PC-9 (cell line): ENCODE data around the gene KRTAP4-9. TPM values are rescaled to one million over a fixed set of nuclear protein-coding genes. Genes with fewer than 3 reads are reported as not detected.
"Not testable (repeated sequence)": the region's sequence is repeated elsewhere in the genome, so short reads cannot be mapped to it uniquely, and the experiment has no call there.

Experiments used
- BruUV-seq: library from RNA; stranded (reverse); fragments of 400-500 nt; replicated peaks from 2 replicates; lab custom pipeline; 2021; lab: Mats Ljungman, UMichigan
- CTCF ChIA-PET: fragments of 300-600 bp; sonication (Branson Sonifier 250); formaldehyde crosslinking; loops from one replicate; lab custom pipeline; 2022; ENCODE audit warnings: antibody characterized with exemption; lab: Charles Lee
- POLR2A ChIA-PET: fragments of 300-600 bp; sonication (Branson Sonifier 250); formaldehyde crosslinking; loops from one replicate; lab custom pipeline; 2022; ENCODE audit warnings: antibody characterized with exemption; ENCODE audit not compliant: unreplicated experiment; lab: Charles Lee
- DNase-seq, 2 experiments: peaks; one replicate each; pipeline versions ENCODE4 v3.0.0 to v3.0.0-alpha.2; 2015 to 2022; ENCODE audit warnings: mixed read lengths in 1 of 2
- H2AFZ ChIP-seq: fragments of 200-600 bp; sonication (generic); 2 replicates; pipeline ENCODE4 v1.8.1; 2017; ENCODE audit warnings: antibody characterized with exemption
- H3F3A ChIP-seq: fragments of 200-600 bp; sonication (generic); 2 replicates; pipeline ENCODE4 v1.8.1; 2017; ENCODE audit warnings: antibody characterized with exemption, mild to moderate bottlenecking, low read depth; ENCODE audit not compliant: insufficient read depth
- H3K27ac ChIP-seq: fragments of 200-600 bp; sonication (generic); 2 replicates; pipeline ENCODE4 v1.6.1; 2016; ENCODE audit warnings: mixed run types
- H3K27me3 ChIP-seq: fragments of 200-600 bp; sonication (generic); 2 replicates; pipeline ENCODE4 v1.6.1; 2016; ENCODE audit warnings: low read depth, mixed run types; ENCODE audit not compliant: insufficient read depth
- H3K36me3 ChIP-seq: fragments of 200-600 bp; sonication (generic); 2 replicates; pipeline ENCODE4 v1.6.1; 2016; ENCODE audit warnings: low read depth, mixed run types
- H3K4me1 ChIP-seq: fragments of 200-600 bp; sonication (generic); replicated peaks from 2 replicates; pipeline ENCODE4 v1.6.1; 2016; ENCODE audit warnings: mixed run types; ENCODE audit not compliant: insufficient read depth
- H3K4me2 ChIP-seq: fragments of 200-600 bp; sonication (generic); 2 replicates; pipeline ENCODE4 v1.6.1; 2017; ENCODE audit warnings: mixed run types
- H3K4me3 ChIP-seq: fragments of 200-600 bp; sonication (generic); 2 replicates; pipeline ENCODE4 v1.6.1; 2016; ENCODE audit warnings: mixed run types
- H3K79me2 ChIP-seq: fragments of 200-600 bp; sonication (generic); 2 replicates; pipeline ENCODE4 v1.6.1; 2017; ENCODE audit warnings: low read depth, mixed run types
- H3K9me2 ChIP-seq: fragments of 200-600 bp; sonication (generic); 2 replicates; pipeline ENCODE4 v1.8.1; 2017; ENCODE audit warnings: mild to moderate bottlenecking; ENCODE audit not compliant: insufficient read depth
- H3K9me3 ChIP-seq: fragments of 200-600 bp; sonication (generic); 2 replicates; pipeline ENCODE4 v1.8.1; 2016; ENCODE audit warnings: low read depth; ENCODE audit not compliant: insufficient read depth
- H4K20me1 ChIP-seq: fragments of 200-600 bp; sonication (generic); 2 replicates; pipeline ENCODE4 v1.8.1; 2017; ENCODE audit not compliant: insufficient read depth
- EZH2 ChIP-seq: fragments of 200-600 bp; sonication (generic); IDR thresholded peaks from 2 replicates; pipeline ENCODE4 v1.8.0; 2017; ENCODE audit warnings: antibody characterized with exemption, low read depth
- intact Hi-C: fragments of 100-400 bp; cut with micrococcal nuclease; formaldehyde crosslinking; loops from one replicate; pipeline ENCODE4 v1.10.0; 2022; ENCODE audit not compliant: unreplicated experiment
- total RNA-seq: library from RNA; stranded (reverse); gene quantifications from 2 replicates; pipeline ENCODE4 v1.2.3, GENCODE V29; 2021
- TF ChIP-seq, protein P1 (sequence below): fragments of 200-600 bp; sonication (generic); conservative IDR thresholded peaks from 2 replicates; pipeline ENCODE4 v1.6.1; 2017; ENCODE audit warnings: mixed run types, antibody characterized with exemption, mild to moderate bottlenecking, moderate library complexity

KRTAP4-9 gene
- total RNA-seq, 1 experiment from 2014 or later, result not detected

DNA sequence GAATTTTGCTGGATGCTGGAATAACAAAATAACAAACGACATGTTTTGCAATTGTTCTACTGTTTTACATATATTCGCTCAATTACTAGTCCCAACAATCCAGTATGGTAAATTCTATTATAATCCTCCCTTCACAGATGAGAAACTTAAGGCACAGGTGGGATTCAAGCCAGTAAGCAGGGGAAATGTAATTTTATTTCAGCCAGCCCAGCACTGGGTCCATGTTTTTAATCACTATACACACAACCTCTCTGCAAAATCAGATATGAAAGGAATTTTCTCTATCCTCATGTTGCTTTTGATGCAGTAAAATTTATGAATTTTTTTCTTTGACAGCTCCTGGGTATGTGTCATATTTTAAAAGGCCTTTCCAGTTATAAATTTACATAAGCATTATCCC lies 40.1 kb downstream of the KRTAP4-9 start:
- no TSS peak for BruUV-seq
- peaks cover 13% of the 10 kb centered on the region for H3K4me1 ChIP-seq
- TF ChIP-seq, protein P1, sequence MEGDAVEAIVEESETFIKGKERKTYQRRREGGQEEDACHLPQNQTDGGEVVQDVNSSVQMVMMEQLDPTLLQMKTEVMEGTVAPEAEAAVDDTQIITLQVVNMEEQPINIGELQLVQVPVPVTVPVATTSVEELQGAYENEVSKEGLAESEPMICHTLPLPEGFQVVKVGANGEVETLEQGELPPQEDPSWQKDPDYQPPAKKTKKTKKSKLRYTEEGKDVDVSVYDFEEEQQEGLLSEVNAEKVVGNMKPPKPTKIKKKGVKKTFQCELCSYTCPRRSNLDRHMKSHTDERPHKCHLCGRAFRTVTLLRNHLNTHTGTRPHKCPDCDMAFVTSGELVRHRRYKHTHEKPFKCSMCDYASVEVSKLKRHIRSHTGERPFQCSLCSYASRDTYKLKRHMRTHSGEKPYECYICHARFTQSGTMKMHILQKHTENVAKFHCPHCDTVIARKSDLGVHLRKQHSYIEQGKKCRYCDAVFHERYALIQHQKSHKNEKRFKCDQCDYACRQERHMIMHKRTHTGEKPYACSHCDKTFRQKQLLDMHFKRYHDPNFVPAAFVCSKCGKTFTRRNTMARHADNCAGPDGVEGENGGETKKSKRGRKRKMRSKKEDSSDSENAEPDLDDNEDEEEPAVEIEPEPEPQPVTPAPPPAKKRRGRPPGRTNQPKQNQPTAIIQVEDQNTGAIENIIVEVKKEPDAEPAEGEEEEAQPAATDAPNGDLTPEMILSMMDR, result no peak
- no peak overlapping the region for H3K4me3 ChIP-seq
- peaks cover 13% of the 10 kb centered on the region; the same call in 1 of the 2 replicates for H3F3A ChIP-seq
- H3K4me2 ChIP-seq, result no peak overlapping the region
- H3K27me3 ChIP-seq, result no peaks in the 10 kb centered on the region
- H3K79me2 ChIP-seq, result no peaks in the 10 kb centered on the region
- H4K20me1 ChIP-seq, result no peaks in the 10 kb centered on the region
- CTCF ChIA-PET, result no interaction called here
- H2AFZ ChIP-seq, result no peak overlapping the region
- intact Hi-C loops, result no loop called here
- POLR2A ChIA-PET, result no interaction called here
- H3K27ac ChIP-seq, result no peak overlapping the region
- no peaks in the 10 kb centered on the region for H3K9me2 ChIP-seq
- no peaks in the 10 kb centered on the region for H3K36me3 ChIP-seq
- H3K9me3 ChIP-seq, result peaks cover 9% of the 10 kb centered on the region; the same call in 1 of the 2 replicates
- DNase-seq, result no peak

DNA sequence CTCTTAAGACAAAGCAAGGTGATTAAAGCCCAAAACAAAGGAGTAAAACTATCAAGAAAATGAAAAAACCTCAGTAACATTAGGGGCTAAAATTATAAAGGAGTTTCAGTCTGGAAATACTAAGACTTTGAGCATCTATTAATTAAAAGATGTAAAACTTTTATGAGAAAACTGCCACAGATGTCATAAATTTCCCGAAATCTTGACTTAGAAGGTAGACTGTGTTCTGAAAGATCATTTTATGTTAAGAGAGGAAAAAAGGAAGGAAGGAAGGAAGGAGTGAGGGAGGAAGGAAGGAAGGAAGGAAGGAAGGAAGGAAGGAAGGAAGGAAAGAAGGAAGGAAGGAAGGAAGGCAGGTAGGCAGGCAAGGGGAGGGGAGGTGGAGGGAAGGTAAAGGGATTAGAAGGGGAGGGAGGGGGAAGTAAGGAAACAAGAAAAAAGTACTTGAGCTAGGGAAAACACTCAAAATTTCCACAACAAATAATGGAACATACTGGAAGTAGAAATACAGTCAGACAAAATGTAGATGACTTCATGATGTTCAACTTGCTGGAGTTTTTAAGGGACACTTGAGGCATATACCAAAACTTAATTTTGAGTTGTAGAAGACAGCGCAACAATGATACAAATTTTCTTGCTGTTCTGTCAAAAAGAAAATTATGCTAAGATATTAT lies 42.5 kb downstream of the KRTAP4-9 start:
- no peak for DNase-seq
- ChIA-PET CTCF (no interaction called here), POLR2A (no interaction called here)
- Histone ChIP-seq H3K27ac (no peak overlapping the region), H3K4me3 (no peak overlapping the region), H4K20me1 (no peaks in the 10 kb centered on the region), H3F3A (no peaks in the 10 kb centered on the region), H3K27me3 (no peaks in the 10 kb centered on the region), H3K79me2 (no peaks in the 10 kb centered on the region), H2AFZ (no peak overlapping the region), H3K4me2 (no peak overlapping the region), H3K4me1 (no peaks in the 10 kb centered on the region), H3K9me2 (no peaks in the 10 kb centered on the region), H3K36me3 (no peaks in the 10 kb centered on the region), H3K9me3 (peaks cover 11% of the 10 kb centered on the region)
- BruUV-seq, result no TSS peak
- no peak for TF ChIP-seq EZH2
- TF ChIP-seq, protein P1, result no peak
- intact Hi-C loops, result no loop called here

DNA sequence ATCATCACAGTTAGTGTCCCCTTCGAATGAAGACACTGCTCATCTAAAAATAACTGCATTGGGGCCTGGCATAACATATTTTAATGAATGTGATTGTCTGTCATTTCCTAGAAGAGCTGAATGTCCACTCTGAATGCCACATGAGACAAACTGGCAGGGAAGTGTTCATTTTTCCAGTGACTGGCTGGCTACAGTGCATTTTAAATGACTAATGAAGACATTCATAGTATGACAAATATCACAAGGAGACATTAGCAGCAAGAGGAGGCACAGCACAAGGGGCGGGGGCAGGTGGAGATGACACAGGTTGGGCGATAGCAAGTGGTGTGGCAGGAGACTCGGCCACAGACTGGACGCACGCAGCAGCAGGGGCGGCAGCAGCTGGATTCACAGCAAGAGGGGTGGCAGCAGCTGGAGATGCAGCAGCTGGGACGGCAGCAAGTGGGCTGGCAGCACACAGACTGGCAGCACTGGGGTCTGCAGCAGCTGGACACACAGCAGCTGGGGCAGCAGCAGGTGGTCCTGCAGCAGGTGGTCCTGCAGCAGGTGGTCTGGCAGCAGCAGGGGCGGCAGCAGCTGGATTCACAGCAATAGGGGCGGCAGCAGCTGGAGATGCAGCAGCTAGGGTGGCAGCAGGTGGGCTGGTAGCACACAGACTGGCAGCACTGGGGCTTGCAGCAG lies 43.9 kb downstream of the KRTAP4-9 start:
- CTCF ChIA-PET, BruUV-seq, H3K9me2 ChIP-seq, H3K79me2 ChIP-seq, H3K9me3 ChIP-seq, H3F3A ChIP-seq, H2AFZ ChIP-seq, H3K27ac ChIP-seq, H3K36me3 ChIP-seq, POLR2A ChIA-PET, H3K4me2 ChIP-seq, DNase-seq, H3K4me1 ChIP-seq, intact Hi-C loops, H4K20me1 ChIP-seq, H3K27me3 ChIP-seq, H3K4me3 ChIP-seq: not testable (repeated sequence)
